Osteoblast (primary cell): Measurements from ENCODE around the gene TPCN1. TPM values are rescaled to one million over a fixed set of nuclear protein-coding genes. Genes with fewer than 3 reads are reported as not detected.

Experiments
- DNase-seq: peaks from one replicate; pipeline ENCODE4 v3.0.0; 2011; ENCODE audit warnings: low spot score, mixed read lengths; ENCODE audit not compliant: insufficient read length; ENCODE audit errors: missing footprints
- H2AFZ ChIP-seq: 2 replicates; pipeline ENCODE4 v1.6.0; 2011; ENCODE audit warnings: mild to moderate bottlenecking, low read length
- H3K27ac ChIP-seq: 2 replicates; pipeline ENCODE4 v1.5.1; 2011; ENCODE audit warnings: mild to moderate bottlenecking, low read depth, low read length, moderate library complexity
- H3K27me3 ChIP-seq: 2 replicates; pipeline ENCODE4 v1.6.0; 2012; ENCODE audit warnings: mild to moderate bottlenecking, control low read depth, inconsistent platforms, low read length, moderate library complexity; ENCODE audit not compliant: insufficient read depth
- H3K36me3 ChIP-seq: 2 replicates; pipeline ENCODE4 v1.5.1; 2011; ENCODE audit warnings: mild to moderate bottlenecking, low read length, control low read depth, moderate library complexity; ENCODE audit not compliant: insufficient read depth
- H3K4me1 ChIP-seq: 2 replicates; pipeline ENCODE4 v1.5.1; 2011; ENCODE audit warnings: mild to moderate bottlenecking, low read length, control low read depth, moderate library complexity; ENCODE audit not compliant: insufficient read depth
- H3K4me2 ChIP-seq: 2 replicates; pipeline ENCODE4 v1.6.0; 2011; ENCODE audit warnings: mild to moderate bottlenecking, low read length; ENCODE audit not compliant: insufficient read depth
- H3K4me3 ChIP-seq: fragments of 200-600 bp; sonication (generic); 3 replicates; pipeline ENCODE4 v1.5.1; 2012; ENCODE audit warnings: mild to moderate bottlenecking, low read length, inconsistent platforms; ENCODE audit not compliant: insufficient read depth
- H3K79me2 ChIP-seq: 2 replicates; pipeline ENCODE4 v1.6.0; 2012; ENCODE audit warnings: mild to moderate bottlenecking, low read length, control low read depth, inconsistent platforms; ENCODE audit not compliant: insufficient read depth
- H3K9me3 ChIP-seq: 2 replicates; pipeline ENCODE4 v1.5.1; 2011; ENCODE audit warnings: low read depth, low read length, control low read depth
- H4K20me1 ChIP-seq: 2 replicates; pipeline ENCODE4 v1.6.0; 2012; ENCODE audit warnings: mild to moderate bottlenecking, low read length, control low read depth; ENCODE audit not compliant: insufficient read depth
- CTCF ChIP-seq: IDR thresholded peaks from 2 replicates; pipeline ENCODE4 v1.5.1; 2011; ENCODE audit warnings: mild to moderate bottlenecking, low read depth, low read length, moderate library complexity; ENCODE audit errors: extremely low read depth
- total RNA-seq: library from RNA; depleted of rRNA; stranded (reverse); fragments of >200 nt; gene quantifications from 2 replicates; pipeline ENCODE4 v1.2.3, GENCODE V29; 2012

Gene TPCN1
- total RNA-seq: 25.7 and 28.9 TPM in 2 replicates

DNA sequence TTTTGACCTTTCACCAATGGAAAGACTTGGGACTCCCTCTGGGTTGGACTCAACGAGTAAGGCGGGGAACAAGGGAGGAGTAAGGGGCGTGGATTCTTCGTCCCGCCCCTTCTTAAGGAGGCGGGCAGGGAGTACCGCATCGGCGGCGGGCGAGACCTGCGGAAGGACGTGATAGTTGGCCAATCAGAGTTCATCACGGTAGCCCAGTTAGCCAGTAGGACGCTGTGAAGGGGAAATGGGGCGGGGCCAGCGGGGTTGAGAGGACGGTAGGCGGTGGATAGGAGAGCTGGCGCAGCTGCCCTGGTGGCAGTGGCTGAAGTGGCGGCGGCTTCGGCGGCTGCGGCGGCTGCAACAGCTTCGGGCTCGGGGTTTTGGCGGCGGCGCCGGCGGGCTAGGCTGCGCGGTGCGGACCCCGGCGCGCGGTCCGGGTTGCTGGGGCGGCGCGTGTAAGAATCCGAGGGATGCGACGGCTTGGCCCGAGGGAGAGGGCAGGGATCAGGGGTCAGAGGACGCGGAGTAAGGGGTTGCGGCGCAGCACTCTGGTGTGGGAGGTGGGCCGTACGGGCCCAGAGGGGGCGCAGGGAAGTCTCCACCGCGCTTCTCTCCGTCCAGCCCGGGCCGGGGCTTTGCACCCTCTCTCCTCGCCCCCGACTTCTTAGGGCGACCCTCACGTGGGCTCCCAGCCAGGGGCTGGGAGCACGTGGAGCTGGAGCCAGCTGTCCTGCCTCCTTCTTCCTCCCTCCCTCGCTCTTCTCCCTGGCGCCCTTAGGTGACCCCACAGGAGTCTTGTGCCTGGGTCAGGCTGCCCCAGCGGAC, at the start of gene TPCN1:
Gene TPCN1, plus strand, starts transcription at position 284 of the 816 bp plus-strand sequence. CDS start 5,389 bp downstream, outside the sequence.
- H3K27me3 ChIP-seq: no peaks in the 10 kb centered on the region
- peak within 1 kb of the TSS; percentile 92 for H3K4me2 ChIP-seq
- H2AFZ ChIP-seq: peak within 1 kb of the TSS; percentile 98
- peaks cover 11% of the 10 kb centered on the region for H3K79me2 ChIP-seq
- no peak for TF ChIP-seq CTCF
- H3K9me3 ChIP-seq: no peaks in the 10 kb centered on the region
- no peaks in the 10 kb centered on the region for H3K36me3 ChIP-seq
- H4K20me1 ChIP-seq: no peaks in the 10 kb centered on the region
- H3K4me1 ChIP-seq: peaks cover 31% of the 10 kb centered on the region
- H3K27ac ChIP-seq: peak within 1 kb of the TSS; percentile 88
- H3K4me3 ChIP-seq: peak within 1 kb of the TSS; percentile 94
- DNase-seq: peak; percentile 98

DNA sequence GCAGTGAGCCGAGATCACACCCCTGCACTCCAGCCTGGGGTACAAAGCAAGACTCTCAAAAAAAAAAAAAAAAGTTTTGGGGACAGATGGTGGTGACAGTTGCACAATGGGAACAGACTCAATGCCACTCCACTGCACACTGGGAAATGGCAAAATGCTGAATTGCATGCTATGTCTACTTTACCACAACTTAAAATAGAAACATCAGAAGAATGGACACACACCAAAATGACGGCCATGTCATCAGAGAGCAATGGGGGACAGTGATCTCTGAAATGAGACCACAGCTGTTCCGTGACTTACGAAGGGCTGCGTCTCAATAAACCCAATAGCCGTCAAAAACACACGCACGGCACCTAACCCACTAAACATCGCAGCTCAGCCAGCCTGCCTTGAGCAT, 49.7 kb upstream of the TPCN1 start:
- H3K9me3 ChIP-seq: no peaks in the 10 kb centered on the region
- no peak for TF ChIP-seq CTCF
- peak; percentile 62 for DNase-seq
- H3K27me3 ChIP-seq: no peaks in the 10 kb centered on the region
- H2AFZ ChIP-seq: no peak overlapping the region
- no peak overlapping the region for H3K4me3 ChIP-seq
- H4K20me1 ChIP-seq: peaks cover 9% of the 10 kb centered on the region
- H3K4me2 ChIP-seq: no peak overlapping the region
- no peaks in the 10 kb centered on the region for H3K79me2 ChIP-seq
- H3K36me3 ChIP-seq: peaks cover 71% of the 10 kb centered on the region
- no peaks in the 10 kb centered on the region for H3K4me1 ChIP-seq
- no peak overlapping the region for H3K27ac ChIP-seq

- H4K20me1 ChIP-seq: peaks cover 9% of the 10 kb centered on the region
- H3K4me3 ChIP-seq: no peak overlapping the region
- no peaks in the 10 kb centered on the region for H3K4me1 ChIP-seq
- DNase-seq: no peak
- no peak overlapping the region for H2AFZ ChIP-seq
- peaks cover 3% of the 10 kb centered on the region for H3K9me3 ChIP-seq
- H3K27me3 ChIP-seq: no peaks in the 10 kb centered on the region
- TF ChIP-seq CTCF: no peak
- no peaks in the 10 kb centered on the region for H3K79me2 ChIP-seq
- peaks cover 71% of the 10 kb centered on the region for H3K36me3 ChIP-seq
- H3K27ac ChIP-seq: no peak overlapping the region
- no peak overlapping the region for H3K4me2 ChIP-seq
Observed at GRCh38 chr12:113172185-113172584, 49.1 kb upstream of the TPCN1 start.

DNA sequence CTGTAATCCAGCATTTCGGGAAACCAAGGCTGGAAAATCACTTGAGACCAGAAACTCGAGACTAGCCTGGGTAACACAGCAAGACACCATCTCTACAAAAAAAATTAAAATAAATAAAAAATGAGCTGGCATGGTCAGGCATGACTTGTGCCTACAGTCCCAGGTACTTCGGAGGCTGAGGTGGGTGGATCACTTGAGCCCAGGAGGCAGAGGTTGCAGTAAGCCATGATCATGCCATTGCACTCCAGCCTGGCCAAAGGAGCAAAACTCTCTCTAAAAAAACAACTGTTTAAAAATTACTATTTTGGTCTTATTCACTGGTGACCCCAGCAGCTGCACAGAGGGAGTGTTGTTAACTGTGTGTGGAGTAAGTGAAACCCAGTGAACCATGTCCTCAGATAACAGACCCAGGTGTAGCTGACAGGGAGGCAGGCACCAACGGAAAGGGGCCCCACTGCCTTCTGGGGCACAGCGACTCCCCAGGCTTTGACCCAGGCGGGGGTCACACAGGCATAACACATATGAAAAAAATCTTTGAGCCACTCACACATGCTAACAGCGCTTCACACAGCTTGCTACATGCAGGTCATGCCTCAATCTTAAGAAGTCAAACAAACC, 48.1 kb upstream of the TPCN1 start:
- H3K9me3 ChIP-seq: peaks cover 4% of the 10 kb centered on the region
- H3K4me1 ChIP-seq: no peaks in the 10 kb centered on the region
- H3K27me3 ChIP-seq: no peaks in the 10 kb centered on the region
- no peak overlapping the region for H3K4me3 ChIP-seq
- H3K36me3 ChIP-seq: peaks cover 75% of the 10 kb centered on the region
- H3K27ac ChIP-seq: no peak overlapping the region
- no peak for DNase-seq
- TF ChIP-seq CTCF: no peak
- H3K79me2 ChIP-seq: no peaks in the 10 kb centered on the region
- H2AFZ ChIP-seq: no peak overlapping the region
- peaks cover 9% of the 10 kb centered on the region for H4K20me1 ChIP-seq
- no peak overlapping the region for H3K4me2 ChIP-seq
